Measurements from ENCODE around the gene GATA5.

The GATA5 gene

DNA sequence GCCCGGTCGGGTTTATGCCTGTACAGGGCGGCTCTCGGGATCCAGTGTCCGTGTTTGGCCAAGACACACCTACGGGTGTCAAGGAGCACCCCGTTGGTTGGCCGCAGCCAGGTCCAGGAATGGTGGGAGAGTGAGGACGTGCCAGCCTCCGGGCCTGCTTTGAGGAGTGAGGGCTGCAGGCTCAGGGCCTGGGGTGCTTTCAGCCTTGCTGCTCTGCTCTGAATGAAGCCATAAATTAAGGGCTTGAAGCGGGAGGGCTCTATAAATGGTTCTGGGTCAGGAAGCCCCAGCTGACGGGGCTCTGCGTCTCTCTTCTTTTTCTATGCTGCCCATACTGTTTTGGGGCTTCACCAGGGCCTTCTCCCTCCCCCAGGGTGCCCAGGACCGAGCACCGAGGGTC lies 15.1 kb downstream of the GATA5 start:
- TF ChIP-seq TAF1 (IDR thresholded peaks at IDR 0.05; ENCODE audit: borderline replicate concordance, insufficient read depth, low read length) = no peak
- TF ChIP-seq POLR2AphosphoS5 (IDR thresholded peaks at IDR 0.05; ENCODE audit: low read depth, low read length) = no peak
- TF ChIP-seq, protein P1, sequence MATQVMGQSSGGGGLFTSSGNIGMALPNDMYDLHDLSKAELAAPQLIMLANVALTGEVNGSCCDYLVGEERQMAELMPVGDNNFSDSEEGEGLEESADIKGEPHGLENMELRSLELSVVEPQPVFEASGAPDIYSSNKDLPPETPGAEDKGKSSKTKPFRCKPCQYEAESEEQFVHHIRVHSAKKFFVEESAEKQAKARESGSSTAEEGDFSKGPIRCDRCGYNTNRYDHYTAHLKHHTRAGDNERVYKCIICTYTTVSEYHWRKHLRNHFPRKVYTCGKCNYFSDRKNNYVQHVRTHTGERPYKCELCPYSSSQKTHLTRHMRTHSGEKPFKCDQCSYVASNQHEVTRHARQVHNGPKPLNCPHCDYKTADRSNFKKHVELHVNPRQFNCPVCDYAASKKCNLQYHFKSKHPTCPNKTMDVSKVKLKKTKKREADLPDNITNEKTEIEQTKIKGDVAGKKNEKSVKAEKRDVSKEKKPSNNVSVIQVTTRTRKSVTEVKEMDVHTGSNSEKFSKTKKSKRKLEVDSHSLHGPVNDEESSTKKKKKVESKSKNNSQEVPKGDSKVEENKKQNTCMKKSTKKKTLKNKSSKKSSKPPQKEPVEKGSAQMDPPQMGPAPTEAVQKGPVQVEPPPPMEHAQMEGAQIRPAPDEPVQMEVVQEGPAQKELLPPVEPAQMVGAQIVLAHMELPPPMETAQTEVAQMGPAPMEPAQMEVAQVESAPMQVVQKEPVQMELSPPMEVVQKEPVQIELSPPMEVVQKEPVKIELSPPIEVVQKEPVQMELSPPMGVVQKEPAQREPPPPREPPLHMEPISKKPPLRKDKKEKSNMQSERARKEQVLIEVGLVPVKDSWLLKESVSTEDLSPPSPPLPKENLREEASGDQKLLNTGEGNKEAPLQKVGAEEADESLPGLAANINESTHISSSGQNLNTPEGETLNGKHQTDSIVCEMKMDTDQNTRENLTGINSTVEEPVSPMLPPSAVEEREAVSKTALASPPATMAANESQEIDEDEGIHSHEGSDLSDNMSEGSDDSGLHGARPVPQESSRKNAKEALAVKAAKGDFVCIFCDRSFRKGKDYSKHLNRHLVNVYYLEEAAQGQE (IDR thresholded peaks at IDR 0.05; ENCODE audit: insufficient read depth in 1 of 2, low read depth in 2 of 2, low read length in 2 of 2) = no peak
- no peak for TF ChIP-seq FOXP2 (optimal IDR thresholded peaks at IDR 0.05; ENCODE audit: borderline replicate concordance, extremely low read depth, extremely low read length, insufficient read depth)
- TF ChIP-seq SIN3A (IDR thresholded peaks at IDR 0.05; ENCODE audit: borderline replicate concordance, insufficient read depth, low read length) = no peak

DNA sequence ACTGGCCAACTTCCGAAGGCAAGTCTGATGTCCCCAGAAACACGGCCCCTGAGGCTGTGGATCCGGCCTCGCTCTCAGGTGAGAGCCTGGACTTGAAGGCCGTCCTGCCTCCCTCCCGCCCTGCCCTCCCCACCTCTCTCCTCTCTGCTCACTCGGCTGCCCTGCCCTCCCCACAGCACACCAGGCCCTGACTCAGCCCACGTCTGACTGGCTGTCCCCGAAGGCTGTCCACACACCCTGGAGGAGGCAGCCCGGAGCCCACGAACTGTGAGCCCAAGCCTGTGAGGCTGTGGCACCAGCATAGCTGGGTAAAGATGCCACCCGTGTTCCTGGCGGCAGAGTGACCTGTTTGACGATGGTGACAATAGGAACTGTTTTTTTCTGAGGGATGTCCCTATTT lies 16.3 kb downstream of the GATA5 start:
- TF ChIP-seq, protein P1 (IDR thresholded peaks at IDR 0.05; ENCODE audit: insufficient read depth in 1 of 2, low read depth in 2 of 2, low read length in 2 of 2) = no peak
- TF ChIP-seq SIN3A (IDR thresholded peaks at IDR 0.05; ENCODE audit: borderline replicate concordance, insufficient read depth, low read length) = no peak
- TF ChIP-seq POLR2AphosphoS5 (IDR thresholded peaks at IDR 0.05; ENCODE audit: low read depth, low read length) = no peak
- no peak for TF ChIP-seq FOXP2 (optimal IDR thresholded peaks at IDR 0.05; ENCODE audit: borderline replicate concordance, extremely low read depth, extremely low read length, insufficient read depth)

GRCh38 chr20:62458275-62459251 lies 17.2 kb downstream of the GATA5 start:
- TF ChIP-seq, protein P1 (IDR thresholded peaks at IDR 0.05; ENCODE audit: insufficient read depth in 1 of 2, low read depth in 2 of 2, low read length in 2 of 2) = no peak
- TF ChIP-seq SIN3A (IDR thresholded peaks at IDR 0.05; ENCODE audit: borderline replicate concordance, insufficient read depth, low read length) (no peak), FOXP2 (optimal IDR thresholded peaks at IDR 0.05; ENCODE audit: borderline replicate concordance, extremely low read depth, extremely low read length, insufficient read depth) (no peak), TAF1 (IDR thresholded peaks at IDR 0.05; ENCODE audit: borderline replicate concordance, insufficient read depth, low read length) (no peak), POLR2AphosphoS5 (IDR thresholded peaks at IDR 0.05; ENCODE audit: low read depth, low read length) (no peak)

GRCh38 chr20:62457831-62458230 lies 18.0 kb downstream of the GATA5 start:
- no peak for TF ChIP-seq SIN3A (IDR thresholded peaks at IDR 0.05; ENCODE audit: borderline replicate concordance, insufficient read depth, low read length)
- no peak for TF ChIP-seq POLR2AphosphoS5 (IDR thresholded peaks at IDR 0.05; ENCODE audit: low read depth, low read length)
- TF ChIP-seq FOXP2 (optimal IDR thresholded peaks at IDR 0.05; ENCODE audit: borderline replicate concordance, extremely low read depth, extremely low read length, insufficient read depth) = no peak
- TF ChIP-seq, protein P1 (IDR thresholded peaks at IDR 0.05; ENCODE audit: insufficient read depth in 1 of 2, low read depth in 2 of 2, low read length in 2 of 2) = no peak
- TF ChIP-seq TAF1 (IDR thresholded peaks at IDR 0.05; ENCODE audit: borderline replicate concordance, insufficient read depth, low read length) = no peak
